A549 (cell line): Measurements from ENCODE around the gene MYO1E.

Experiments used
- EP300 ChIP-seq, 2 experiments: fragments of >200 bp; sonication (Bioruptor Twin); formaldehyde crosslinking; IDR thresholded peaks; 2 replicates in 1 of 2; 3 replicates in 1 of 2; pipeline ENCODE4 v1.6.1; 2016 to 2017
- FOSL2 ChIP-seq, 2 experiments: fragments of 450-650 bp in 1 of 2; fragments of >200 bp in 1 of 2; sonication (Bioruptor Twin) in 1 of 2; formaldehyde crosslinking; IDR thresholded peaks; 2 replicates each; pipeline versions ENCODE4 v1.5.0 to v1.6.1; 2016 to 2020; ENCODE audit warnings: mild to moderate bottlenecking in 1 of 2, moderate library complexity in 1 of 2
- JUNB ChIP-seq: fragments of >200 bp; sonication (Bioruptor Twin); formaldehyde crosslinking; IDR thresholded peaks from 2 replicates; pipeline ENCODE4 v1.6.1; 2016
- KDM5A ChIP-seq: fragments of 200-600 bp; sonication (generic); IDR thresholded peaks from 2 replicates; pipeline ENCODE4 v1.6.1; 2016; ENCODE audit warnings: antibody characterized with exemption, mild to moderate bottlenecking
- POLR2A ChIP-seq: IDR thresholded peaks from 2 replicates; pipeline ENCODE4 v1.6.1; 2012; ENCODE audit warnings: mild to moderate bottlenecking, low read length
- RAD21 ChIP-seq, 2 experiments: fragments of >200 bp in 1 of 2; sonication (Bioruptor Twin) in 1 of 2; formaldehyde crosslinking in 1 of 2; IDR thresholded peaks in 1 of 2; conservative IDR thresholded peaks in 1 of 2; 2 replicates in 1 of 2; 3 replicates in 1 of 2; pipeline ENCODE4 v1.6.1; 2012 to 2018; ENCODE audit warnings: inconsistent platforms in 1 of 2
- RCOR1 ChIP-seq: fragments of 150-350 bp; IDR thresholded peaks from 2 replicates; pipeline ENCODE4 v1.6.1; 2014; ENCODE audit warnings: antibody characterized with exemption, low read length, low read depth
- SREBF2 ChIP-seq: fragments of 450-650 bp; IDR thresholded peaks from 2 replicates; pipeline ENCODE4 v1.6.1; 2014; ENCODE audit warnings: mild to moderate bottlenecking, moderate library complexity
- ZSCAN20 ChIP-seq: fragments of 250-450 bp; sonication (Bioruptor Pico); IDR thresholded peaks from 2 replicates; pipeline ENCODE4 v1.8.0; 2022; ENCODE audit warnings: mild to moderate bottlenecking, moderate library complexity
- TF ChIP-seq, protein P1 (sequence below): IDR thresholded peaks from 2 replicates; pipeline ENCODE4 v1.6.1; 2012
- TF ChIP-seq, protein P2 (sequence below): fragments of >200 bp; sonication (Bioruptor Twin); formaldehyde crosslinking; IDR thresholded peaks from 3 replicates; pipeline ENCODE4 v1.5.1; 2016
- TF ChIP-seq, protein P3 (sequence below): fragments of 450-650 bp; IDR thresholded peaks from 2 replicates; pipeline ENCODE4 v1.6.1; 2014; ENCODE audit warnings: antibody characterized with exemption
- TF ChIP-seq, protein P4 (sequence below): fragments of 250-450 bp; sonication (Bioruptor Pico); IDR thresholded peaks from 2 replicates; pipeline ENCODE4 v1.5.0; 2021; ENCODE audit warnings: mild to moderate bottlenecking, moderate library complexity, borderline replicate concordance

DNA sequence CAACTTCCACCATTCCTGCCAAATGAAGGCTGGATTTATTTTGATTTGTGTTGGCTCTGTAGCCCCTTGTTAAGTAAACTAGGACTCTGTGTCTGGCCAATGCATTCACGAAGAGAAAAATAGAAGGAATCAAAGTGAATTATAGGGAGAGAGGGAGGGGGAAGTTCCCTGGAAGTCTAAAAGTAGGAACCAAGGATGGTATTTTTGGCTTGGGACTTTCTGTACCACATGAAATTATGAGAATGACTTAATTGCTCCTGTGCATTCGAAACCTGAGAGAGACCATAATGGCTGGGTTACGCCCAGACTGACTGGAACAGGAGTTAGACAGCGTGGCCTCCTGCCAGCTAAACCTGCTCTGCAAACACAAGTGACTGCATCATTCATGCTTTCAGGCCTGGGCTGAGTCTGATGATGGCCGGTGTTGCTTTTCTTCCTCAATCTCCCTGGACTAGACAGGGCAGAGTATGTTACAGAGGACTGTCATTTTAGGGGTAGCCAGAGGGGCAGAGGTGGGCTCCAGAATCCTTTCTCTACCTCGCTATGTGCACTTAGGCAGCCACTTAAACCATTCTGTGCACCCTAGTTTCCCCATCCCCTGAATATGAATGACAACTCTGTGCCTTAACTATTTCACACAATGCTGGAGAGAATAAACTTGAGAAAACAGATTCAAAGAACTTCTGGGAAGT, 58.9 kb downstream of the MYO1E start:
- TF ChIP-seq, protein P1, sequence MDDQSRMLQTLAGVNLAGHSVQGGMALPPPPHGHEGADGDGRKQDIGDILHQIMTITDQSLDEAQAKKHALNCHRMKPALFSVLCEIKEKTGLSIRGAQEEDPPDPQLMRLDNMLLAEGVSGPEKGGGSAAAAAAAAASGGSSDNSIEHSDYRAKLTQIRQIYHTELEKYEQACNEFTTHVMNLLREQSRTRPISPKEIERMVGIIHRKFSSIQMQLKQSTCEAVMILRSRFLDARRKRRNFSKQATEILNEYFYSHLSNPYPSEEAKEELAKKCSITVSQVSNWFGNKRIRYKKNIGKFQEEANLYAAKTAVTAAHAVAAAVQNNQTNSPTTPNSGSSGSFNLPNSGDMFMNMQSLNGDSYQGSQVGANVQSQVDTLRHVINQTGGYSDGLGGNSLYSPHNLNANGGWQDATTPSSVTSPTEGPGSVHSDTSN = no peak
- TF ChIP-seq KDM5A (no peak), JUNB (no peak), SREBF2 (no peak), POLR2A (no peak), EP300 (IDR thresholded peaks at IDR 0.05) (no peak), ZSCAN20 (CRISPR knock-in tag) (no peak), RAD21 (conservative IDR thresholded peaks at IDR 0.05 in 1 of 2, IDR thresholded peaks at IDR 0.05 in 1 of 2) (0 out of 5 replicates have a peak, but pooled peaks of 1 of the 2 experiments have one; percentile 13), FOSL2 (IDR thresholded peaks at IDR 0.05) (no peak), FOSL2 (CRISPR knock-in tag; IDR thresholded peaks at IDR 0.05) (no peak), RCOR1 (no peak)
- TF ChIP-seq, protein P2, sequence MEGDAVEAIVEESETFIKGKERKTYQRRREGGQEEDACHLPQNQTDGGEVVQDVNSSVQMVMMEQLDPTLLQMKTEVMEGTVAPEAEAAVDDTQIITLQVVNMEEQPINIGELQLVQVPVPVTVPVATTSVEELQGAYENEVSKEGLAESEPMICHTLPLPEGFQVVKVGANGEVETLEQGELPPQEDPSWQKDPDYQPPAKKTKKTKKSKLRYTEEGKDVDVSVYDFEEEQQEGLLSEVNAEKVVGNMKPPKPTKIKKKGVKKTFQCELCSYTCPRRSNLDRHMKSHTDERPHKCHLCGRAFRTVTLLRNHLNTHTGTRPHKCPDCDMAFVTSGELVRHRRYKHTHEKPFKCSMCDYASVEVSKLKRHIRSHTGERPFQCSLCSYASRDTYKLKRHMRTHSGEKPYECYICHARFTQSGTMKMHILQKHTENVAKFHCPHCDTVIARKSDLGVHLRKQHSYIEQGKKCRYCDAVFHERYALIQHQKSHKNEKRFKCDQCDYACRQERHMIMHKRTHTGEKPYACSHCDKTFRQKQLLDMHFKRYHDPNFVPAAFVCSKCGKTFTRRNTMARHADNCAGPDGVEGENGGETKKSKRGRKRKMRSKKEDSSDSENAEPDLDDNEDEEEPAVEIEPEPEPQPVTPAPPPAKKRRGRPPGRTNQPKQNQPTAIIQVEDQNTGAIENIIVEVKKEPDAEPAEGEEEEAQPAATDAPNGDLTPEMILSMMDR = no peak
- TF ChIP-seq, protein P3, sequence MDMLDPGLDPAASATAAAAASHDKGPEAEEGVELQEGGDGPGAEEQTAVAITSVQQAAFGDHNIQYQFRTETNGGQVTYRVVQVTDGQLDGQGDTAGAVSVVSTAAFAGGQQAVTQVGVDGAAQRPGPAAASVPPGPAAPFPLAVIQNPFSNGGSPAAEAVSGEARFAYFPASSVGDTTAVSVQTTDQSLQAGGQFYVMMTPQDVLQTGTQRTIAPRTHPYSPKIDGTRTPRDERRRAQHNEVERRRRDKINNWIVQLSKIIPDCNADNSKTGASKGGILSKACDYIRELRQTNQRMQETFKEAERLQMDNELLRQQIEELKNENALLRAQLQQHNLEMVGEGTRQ = no peak
- TF ChIP-seq, protein P4, sequence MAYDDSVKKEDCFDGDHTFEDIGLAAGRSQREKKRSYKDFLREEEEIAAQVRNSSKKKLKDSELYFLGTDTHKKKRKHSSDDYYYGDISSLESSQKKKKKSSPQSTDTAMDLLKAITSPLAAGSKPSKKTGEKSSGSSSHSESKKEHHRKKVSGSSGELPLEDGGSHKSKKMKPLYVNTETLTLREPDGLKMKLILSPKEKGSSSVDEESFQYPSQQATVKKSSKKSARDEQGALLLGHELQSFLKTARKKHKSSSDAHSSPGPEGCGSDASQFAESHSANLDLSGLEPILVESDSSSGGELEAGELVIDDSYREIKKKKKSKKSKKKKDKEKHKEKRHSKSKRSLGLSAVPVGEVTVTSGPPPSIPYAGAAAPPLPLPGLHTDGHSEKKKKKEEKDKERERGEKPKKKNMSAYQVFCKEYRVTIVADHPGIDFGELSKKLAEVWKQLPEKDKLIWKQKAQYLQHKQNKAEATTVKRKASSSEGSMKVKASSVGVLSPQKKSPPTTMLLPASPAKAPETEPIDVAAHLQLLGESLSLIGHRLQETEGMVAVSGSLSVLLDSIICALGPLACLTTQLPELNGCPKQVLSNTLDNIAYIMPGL (CRISPR knock-in tag) = no peak
